Lower lobe of right lung (tissue), 2 donors: ENCODE results near the gene GCLM. TPM values are rescaled to one million over a fixed set of nuclear protein-coding genes. Genes with fewer than 3 reads are reported as not detected.
"Not testable (repeated sequence)": the region's sequence is repeated elsewhere in the genome, so short reads cannot be mapped to it uniquely, and the experiment has no call there.

ENCODE experiments used
- ATAC-seq, 2 donors: fragments of 200-7000 bp; cut with Tn5 transposase; one replicate each; pipeline ENCODE4 v1.9.1; 2020 to 2022; ENCODE audit warnings: mild to moderate bottlenecking in 2 of 2, moderate library complexity in 2 of 2
- DNase-seq: peaks from one replicate; pipeline ENCODE4 v3.0.0-alpha.2; 2020
- H3K27ac ChIP-seq: fragments of 200-600 bp; one replicate; pipeline ENCODE4 v1.8.0; 2022
- H3K27me3 ChIP-seq: fragments of 200-600 bp; one replicate; pipeline ENCODE4 v1.8.0; 2022; ENCODE audit warnings: low read depth
- H3K36me3 ChIP-seq: fragments of 200-600 bp; one replicate; pipeline ENCODE4 v1.8.0; 2022; ENCODE audit warnings: mild to moderate bottlenecking
- H3K4me1 ChIP-seq: fragments of 200-600 bp; one replicate; pipeline ENCODE4 v1.8.0; 2022
- H3K4me3 ChIP-seq: fragments of 200-600 bp; one replicate; pipeline ENCODE4 v1.8.0; 2022; ENCODE audit warnings: mild to moderate bottlenecking
- H3K9me3 ChIP-seq: fragments of 200-600 bp; one replicate; pipeline ENCODE4 v1.8.0; 2022
- intact Hi-C: fragments of 100-400 bp; cut with DNase I; formaldehyde crosslinking; loops from one replicate; pipeline ENCODE4 v1.11.0; 2022
- total RNA-seq: library from RNA; stranded (reverse); fragmentation: NEBNext Ultra II Directional; extraction: Animal tissue kit (Norgen Biotek cat#: 25700); gene quantifications from one replicate; pipeline ENCODE4 v1.2.1, GENCODE V29; 2021
- TF ChIP-seq, protein P1 (sequence below): fragments of 200-600 bp; IDR thresholded peaks from one replicate; pipeline ENCODE4 v1.8.0; 2022; ENCODE audit warnings: antibody characterized with exemption, mild to moderate bottlenecking
- donor health status: DM: no; HTN: yes; CAD: no; lungs with severe emphysema.

The GCLM gene
- total RNA-seq, 1 donor from 2014 or later: 16.7 TPM

DNA sequence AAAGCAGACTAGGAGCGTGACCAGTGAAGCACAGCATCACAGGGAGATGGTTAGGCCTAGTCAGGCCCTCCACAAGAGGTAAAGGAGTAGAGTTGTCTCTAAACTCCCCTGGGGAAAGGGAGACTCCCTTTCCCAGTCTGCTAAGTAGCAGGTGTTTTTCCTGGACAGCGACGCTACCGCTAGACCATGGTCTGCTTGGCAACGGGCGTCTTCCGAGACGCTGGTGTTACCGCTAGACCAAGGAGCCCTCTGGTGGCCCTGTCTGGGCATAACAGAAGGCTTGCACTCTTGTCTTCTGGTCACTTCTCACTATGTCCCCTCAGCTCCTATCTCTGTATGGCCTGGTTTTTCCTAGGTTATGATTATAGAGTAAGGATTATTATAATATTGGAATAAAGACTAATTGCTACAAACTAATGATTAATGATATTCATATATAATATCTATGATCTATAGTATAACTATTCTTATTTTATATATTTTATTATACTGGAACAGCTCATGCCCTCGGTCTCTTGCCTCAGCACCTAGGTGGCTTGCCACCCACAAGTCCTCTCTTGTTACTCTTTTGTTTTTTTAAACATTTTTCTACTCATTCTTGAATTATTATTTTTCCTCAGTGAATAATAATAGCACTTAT lies 58.4 kb downstream of the GCLM start:
- H3K27ac ChIP-seq, H3K9me3 ChIP-seq, ATAC-seq, H3K36me3 ChIP-seq, H3K4me3 ChIP-seq, H3K4me1 ChIP-seq, H3K27me3 ChIP-seq, intact Hi-C loops: not testable (repeated sequence)
- TF ChIP-seq, protein P1, sequence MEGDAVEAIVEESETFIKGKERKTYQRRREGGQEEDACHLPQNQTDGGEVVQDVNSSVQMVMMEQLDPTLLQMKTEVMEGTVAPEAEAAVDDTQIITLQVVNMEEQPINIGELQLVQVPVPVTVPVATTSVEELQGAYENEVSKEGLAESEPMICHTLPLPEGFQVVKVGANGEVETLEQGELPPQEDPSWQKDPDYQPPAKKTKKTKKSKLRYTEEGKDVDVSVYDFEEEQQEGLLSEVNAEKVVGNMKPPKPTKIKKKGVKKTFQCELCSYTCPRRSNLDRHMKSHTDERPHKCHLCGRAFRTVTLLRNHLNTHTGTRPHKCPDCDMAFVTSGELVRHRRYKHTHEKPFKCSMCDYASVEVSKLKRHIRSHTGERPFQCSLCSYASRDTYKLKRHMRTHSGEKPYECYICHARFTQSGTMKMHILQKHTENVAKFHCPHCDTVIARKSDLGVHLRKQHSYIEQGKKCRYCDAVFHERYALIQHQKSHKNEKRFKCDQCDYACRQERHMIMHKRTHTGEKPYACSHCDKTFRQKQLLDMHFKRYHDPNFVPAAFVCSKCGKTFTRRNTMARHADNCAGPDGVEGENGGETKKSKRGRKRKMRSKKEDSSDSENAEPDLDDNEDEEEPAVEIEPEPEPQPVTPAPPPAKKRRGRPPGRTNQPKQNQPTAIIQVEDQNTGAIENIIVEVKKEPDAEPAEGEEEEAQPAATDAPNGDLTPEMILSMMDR: peak; percentile 79
- DNase-seq: peak; percentile 83

DNA sequence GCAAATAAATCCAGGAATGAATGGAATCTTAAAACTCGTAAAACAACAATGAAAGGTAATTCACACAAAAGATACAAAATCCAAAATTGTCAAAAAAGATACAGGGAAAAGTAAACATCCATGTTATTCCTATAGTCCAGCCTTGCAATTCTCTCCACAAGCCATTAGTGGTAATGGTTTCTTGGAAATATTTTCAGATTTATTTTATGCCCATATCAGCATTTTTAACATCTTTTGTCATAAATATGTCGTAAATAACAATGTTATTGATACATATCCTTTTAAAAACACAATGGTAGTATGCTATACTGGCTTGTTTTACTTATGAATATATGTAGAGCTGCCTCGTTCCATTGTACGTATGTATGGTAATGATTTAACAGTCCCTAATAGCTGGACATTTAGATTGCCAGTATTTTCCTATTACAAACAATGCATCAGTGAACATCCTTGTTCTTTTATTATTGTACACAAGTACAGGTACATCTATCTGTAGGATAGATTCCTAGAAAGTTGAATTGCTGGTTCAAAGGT lies 60.8 kb downstream of the GCLM start:
- TF ChIP-seq, protein P1: no peak
- intact Hi-C loops: no loop called here

DNA sequence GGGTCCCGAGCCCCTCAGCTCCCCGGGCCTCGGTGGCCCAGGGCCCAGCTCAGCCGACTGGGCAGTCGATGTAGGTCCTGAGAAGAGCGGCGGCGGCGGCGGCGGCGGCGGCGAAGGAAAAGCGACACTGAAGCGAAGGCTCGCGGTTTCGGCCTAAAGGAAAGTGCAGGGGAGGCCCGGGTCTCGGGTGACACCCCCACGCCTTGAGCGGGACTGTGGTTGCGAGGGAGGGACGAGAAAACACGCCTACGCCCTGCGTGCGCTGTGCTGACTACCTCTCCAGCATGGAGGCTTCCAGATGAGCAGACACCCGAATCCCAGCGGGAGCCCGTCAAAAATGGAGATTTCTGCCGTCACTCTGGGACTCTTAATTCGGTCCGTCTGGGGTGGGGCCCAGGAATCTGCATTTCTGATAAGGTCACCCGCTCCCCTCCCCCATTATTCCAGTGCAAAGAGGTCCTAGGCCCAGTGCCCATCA lies 61.4 kb downstream of the GCLM start:
- Histone ChIP-seq H3K9me3 (no peaks in the 10 kb centered on the region), H3K27ac (peak overlapping the region; percentile 96), H3K36me3 (no peaks in the 10 kb centered on the region), H3K4me3 (peak overlapping the region; percentile 83), H3K4me1 (peaks cover 40% of the 10 kb centered on the region), H3K27me3 (no peaks in the 10 kb centered on the region)
- ATAC-seq: peak; percentile 57 to 63
- DNase-seq: peak; percentile 79
- TF ChIP-seq, protein P1: no peak
- intact Hi-C loops: no loop called here

More for the DNA sequence above, 60.8 kb downstream of the GCLM start:
- Histone ChIP-seq H3K4me3 (peak overlapping the region; percentile 83), H3K9me3 (no peaks in the 10 kb centered on the region), H3K27ac (peak overlapping the region; percentile 96), H3K4me1 (peaks cover 34% of the 10 kb centered on the region), H3K27me3 (no peaks in the 10 kb centered on the region), H3K36me3 (no peaks in the 10 kb centered on the region)
- no peak for ATAC-seq
- DNase-seq: no peak

DNA sequence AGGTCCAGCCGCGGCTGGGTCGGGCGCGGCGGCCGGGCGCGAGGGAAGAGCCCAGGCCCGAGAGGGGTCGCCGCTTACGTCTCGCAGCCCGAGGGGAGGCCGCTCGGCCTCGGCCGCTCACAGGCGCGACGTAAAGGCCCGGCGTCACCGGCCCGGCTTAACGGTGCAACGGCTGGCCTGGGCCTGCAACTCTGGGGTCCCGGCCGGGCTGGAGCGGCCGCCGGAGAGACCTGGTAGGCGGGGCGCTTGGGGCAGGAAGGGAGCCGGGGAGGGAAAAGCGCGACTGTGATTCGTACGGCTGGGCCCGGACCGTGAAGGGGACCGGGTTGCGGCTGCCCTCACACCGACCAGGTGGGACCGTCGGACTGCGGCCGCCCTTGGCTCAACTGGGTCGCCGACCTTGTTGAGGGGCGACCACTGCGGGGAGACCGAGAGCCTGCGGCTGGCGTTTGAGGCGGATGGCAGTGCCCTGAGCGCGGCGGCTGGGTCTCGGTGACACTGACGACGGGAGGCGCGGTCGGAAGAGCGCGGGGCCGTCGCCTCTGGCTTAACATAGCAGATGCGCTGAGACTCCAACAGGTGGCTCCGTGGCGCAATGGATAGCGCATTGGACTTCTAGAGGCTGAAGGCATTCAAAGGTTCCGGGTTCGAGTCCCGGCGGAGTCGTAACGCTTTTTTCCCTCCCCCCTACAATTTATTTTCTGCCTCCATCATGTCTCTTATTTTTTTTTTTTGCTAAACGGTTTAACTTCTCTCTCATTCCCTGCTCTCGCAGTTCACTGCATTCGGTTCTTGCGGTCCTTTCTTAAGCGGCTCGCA lies 62.0 kb downstream of the GCLM start:
- Histone ChIP-seq H3K27me3 (no peaks in the 10 kb centered on the region), H3K4me1 (peaks cover 41% of the 10 kb centered on the region), H3K4me3 (peak overlapping the region; percentile 83), H3K9me3 (no peaks in the 10 kb centered on the region), H3K36me3 (no peaks in the 10 kb centered on the region), H3K27ac (peak overlapping the region; percentile 96)
- TF ChIP-seq, protein P1: peak; percentile 20
- DNase-seq: peak; percentile 90
- intact Hi-C loops: no loop called here
- ATAC-seq: peak; percentile 86 to 90

DNA sequence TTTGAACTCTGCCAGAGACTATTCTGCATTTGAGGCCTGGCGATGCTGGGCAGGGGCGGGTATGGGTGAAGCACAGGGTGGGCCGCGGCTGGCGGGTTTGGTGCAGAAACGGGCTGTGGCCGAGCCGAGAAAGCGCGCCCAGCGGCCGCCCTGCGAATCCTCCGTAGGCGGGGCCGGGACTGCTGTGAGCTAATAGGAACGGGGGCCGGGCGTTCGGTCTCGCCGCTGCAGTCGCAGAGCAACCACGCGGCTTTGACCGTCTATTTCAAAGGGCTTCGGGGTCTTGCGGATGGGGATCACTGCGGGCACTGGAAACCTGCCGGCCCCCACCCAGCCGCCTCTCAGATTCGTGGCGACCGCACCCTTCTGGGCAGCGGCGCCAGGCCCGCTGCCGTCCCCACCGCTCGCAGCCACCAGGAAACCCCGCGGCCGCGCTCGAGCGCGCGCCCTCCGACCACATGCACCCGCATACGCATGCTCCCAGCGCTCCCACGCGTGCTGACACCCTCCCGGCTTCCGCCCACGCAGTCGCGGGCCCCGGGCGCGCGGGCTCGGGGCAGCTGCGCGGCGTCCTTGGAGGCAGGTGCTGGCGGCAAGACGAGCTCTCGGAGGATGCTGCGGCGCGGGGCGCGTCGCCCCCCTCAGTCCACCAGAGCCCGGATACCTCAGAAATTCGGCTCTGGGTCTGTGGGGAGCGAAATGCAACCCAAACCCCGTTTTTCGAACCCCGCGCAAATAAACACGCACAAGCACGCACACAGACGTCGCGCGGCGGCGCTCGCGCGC lies 62.8 kb downstream of the GCLM start:
- peak overlapping the region; percentile 96 for H3K27ac ChIP-seq
- no peaks in the 10 kb centered on the region for H3K9me3 ChIP-seq
- DNase-seq: peak; percentile 95
- H3K4me1 ChIP-seq: peaks cover 41% of the 10 kb centered on the region
- peak overlapping the region; percentile 83 for H3K4me3 ChIP-seq
- peak; percentile 79 to 83 for ATAC-seq
- H3K27me3 ChIP-seq: no peaks in the 10 kb centered on the region
- H3K36me3 ChIP-seq: no peaks in the 10 kb centered on the region
- intact Hi-C loops: no loop called here
- TF ChIP-seq, protein P1: peak; percentile 54
